HG03442 (cell line): Measurements from ENCODE around the gene NXPE4.
"Not testable (repeated sequence)": the region's sequence is repeated elsewhere in the genome, so short reads cannot be mapped to it uniquely, and the experiment has no call there.

ENCODE experiments used
- ATAC-seq: cut with Tn5 transposase; IDR thresholded peaks from one replicate; pipeline ENCODE4 v1.9.1; 2021; ENCODE audit warnings: mild to moderate bottlenecking, moderate library complexity; ENCODE audit not compliant: unreplicated experiment

Gene NXPE4

GRCh38 chr11:114595571-114595970, at the start of gene NXPE4:
NXPE4 (minus strand) TSS chr11:114595786; CDS start chr11:114594759, 1,027 bp downstream.
- no peak for ATAC-seq

- not testable (repeated sequence) for ATAC-seq
Measured at GRCh38 chr11:114639440-114639839, 43.9 kb upstream of the NXPE4 start.

- not testable (repeated sequence) for ATAC-seq
Measured at GRCh38 chr11:114631445-114631965, 35.9 kb upstream of the NXPE4 start.

GRCh38 chr11:114625294-114625693, 29.7 kb upstream of the NXPE4 start:
- no peak for ATAC-seq

GRCh38 chr11:114624455-114625207, 29.0 kb upstream of the NXPE4 start:
- no peak for ATAC-seq

- no peak for ATAC-seq
Measured at GRCh38 chr11:114623720-114624119, 28.1 kb upstream of the NXPE4 start.

- no peak for ATAC-seq
Measured at GRCh38 chr11:114622858-114623257, 27.3 kb upstream of the NXPE4 start.

- no peak for ATAC-seq
Measured at GRCh38 chr11:114621950-114622809, 26.6 kb upstream of the NXPE4 start.

- no peak for ATAC-seq
Measured at GRCh38 chr11:114621072-114621471, 25.5 kb upstream of the NXPE4 start.

GRCh38 chr11:114619659-114620173, 24.1 kb upstream of the NXPE4 start:
- ATAC-seq, result no peak

- ATAC-seq, result no peak
Measured at GRCh38 chr11:114618139-114618538, 22.6 kb upstream of the NXPE4 start.

GRCh38 chr11:114617157-114618124, 21.9 kb upstream of the NXPE4 start:
- ATAC-seq, result no peak

GRCh38 chr11:114616516-114616915, 20.9 kb upstream of the NXPE4 start:
- ATAC-seq, result no peak

- no peak for ATAC-seq
Measured at GRCh38 chr11:114615448-114616361, 20.1 kb upstream of the NXPE4 start.

- no peak for ATAC-seq
Measured at GRCh38 chr11:114614127-114614720, 18.6 kb upstream of the NXPE4 start.

GRCh38 chr11:114613094-114613493, 17.5 kb upstream of the NXPE4 start:
- not testable (repeated sequence) for ATAC-seq

GRCh38 chr11:114612686-114613085, 17.1 kb upstream of the NXPE4 start:
- ATAC-seq, result no peak

GRCh38 chr11:114612199-114612598, 16.6 kb upstream of the NXPE4 start:
- ATAC-seq, result not testable (repeated sequence)
